Kasumi-1 (cell line): ENCODE data around the gene SAPCD1.

Experiments used
- DNase-seq, 2 experiments: peaks; one replicate each; lab custom pipeline; 2025; lab: John Stamatoyannopoulos, UW

Gene SAPCD1

DNA sequence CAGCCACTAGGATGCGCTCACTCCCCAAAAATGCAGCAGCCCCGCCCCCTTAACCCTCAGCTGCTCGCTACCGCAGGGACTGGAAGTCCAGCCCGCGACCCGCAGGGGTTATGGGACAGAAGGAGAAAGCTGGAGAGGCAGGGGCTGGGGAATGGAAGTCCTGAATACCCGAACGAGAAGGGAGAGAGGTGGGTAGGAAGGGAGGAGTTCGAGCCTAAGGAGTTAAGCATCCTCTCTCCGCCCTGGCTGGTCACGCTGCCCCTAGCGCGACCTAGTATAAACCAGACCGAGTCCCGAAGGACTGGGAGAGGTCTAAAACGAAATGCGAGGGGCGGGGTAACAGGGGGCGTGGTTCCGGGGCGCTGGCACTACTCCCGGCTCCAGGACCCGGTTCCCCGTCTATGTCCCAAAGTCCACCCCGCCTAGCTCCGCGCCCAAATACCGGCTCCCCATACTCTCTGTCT is 32.9 kb upstream of the SAPCD1 start:
- DNase-seq = peak; percentile 78 to 82

DNA sequence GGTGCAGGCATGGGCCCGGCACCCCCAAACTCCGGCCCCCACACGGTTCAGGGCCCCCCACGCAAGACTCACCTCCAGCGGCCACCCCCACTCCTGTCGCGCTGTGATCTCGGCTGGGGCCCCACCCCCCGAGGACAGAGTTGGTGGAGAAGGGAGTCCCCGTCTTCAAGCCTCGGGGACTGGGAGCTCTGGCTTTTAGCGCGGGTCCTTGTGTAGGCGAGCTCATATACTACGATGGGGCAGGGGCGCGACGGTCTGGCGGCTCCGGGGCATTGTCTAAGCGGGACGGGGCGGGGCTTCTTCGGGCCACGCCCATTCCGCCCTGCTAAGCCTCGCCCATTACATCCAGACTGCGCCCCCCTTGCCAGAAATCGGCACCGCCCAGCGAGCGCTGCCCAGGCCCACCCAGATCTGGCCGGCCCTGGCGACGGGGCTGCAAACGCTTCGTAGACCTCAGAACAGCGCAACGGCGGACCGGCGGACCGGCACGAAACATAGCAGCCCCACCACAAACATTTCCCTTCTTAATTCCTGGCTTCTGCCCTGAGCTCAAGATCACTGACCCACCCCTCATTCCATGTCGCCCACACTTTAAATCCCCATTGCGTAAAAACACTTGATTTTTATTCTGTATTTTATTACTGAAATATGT is 32.4 kb upstream of the SAPCD1 start:
- peak; percentile 67 to 73 for DNase-seq

DNA sequence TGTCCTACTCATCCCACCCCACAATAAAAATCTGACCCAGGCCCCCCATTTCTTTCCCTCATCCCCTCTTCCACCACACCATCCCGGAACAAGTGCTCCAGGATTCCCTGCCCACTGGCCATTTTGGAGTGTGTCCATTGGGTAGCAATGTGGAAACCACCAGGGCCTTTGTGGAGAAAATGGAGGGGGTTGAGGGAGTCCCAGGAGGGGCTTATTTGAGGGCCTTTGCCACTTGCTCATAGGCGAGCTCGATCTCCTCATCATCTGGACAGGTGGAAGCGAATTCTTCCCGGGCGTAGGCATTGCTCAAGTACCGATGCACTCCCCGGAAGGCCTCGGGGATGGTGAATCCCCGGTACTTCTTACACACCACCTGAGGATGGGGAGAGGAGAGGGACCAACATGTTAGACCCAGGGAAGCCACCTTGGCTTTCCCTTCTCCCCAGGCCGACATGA is 31.8 kb upstream of the SAPCD1 start:
- no peak for DNase-seq

DNA sequence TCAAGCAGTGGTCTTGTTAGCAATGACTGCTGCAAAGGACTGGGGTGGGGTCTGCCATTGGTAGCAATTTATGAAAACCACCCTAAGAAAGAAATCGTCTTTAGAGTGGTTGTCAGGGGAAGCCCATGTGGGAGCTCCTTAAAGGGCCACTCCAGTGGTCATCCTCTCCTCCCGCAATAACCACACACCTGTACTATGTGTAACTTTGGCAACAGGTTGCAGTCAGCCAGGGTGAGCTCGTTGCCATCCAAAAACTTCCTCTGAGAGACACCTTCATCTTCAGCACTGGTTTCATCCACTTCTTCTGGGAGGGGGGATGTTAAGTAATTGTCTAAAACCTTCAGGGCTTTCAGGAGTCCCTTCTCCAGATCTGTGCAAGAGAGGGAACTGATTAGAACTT is 30.4 kb upstream of the SAPCD1 start:
- DNase-seq = no peak

DNA sequence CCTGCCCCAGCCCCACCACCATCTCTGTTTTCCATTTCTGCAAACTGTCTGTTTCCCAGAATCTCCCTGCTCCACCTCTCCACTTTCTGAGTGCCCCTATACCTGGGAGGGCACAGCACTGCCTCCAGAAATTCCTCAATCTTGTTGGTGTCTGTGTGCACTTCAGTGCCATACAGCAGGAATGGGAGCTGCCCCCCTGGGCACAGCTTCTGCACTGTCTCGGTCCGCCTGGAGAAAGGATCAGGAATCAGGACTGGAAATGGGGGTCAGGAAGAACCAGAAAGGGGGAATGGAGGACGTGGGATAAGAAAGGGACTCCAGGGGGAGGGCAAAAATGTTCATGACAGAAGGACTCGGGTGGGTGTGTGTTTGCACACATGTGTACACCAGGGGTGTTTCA is 28.7 kb upstream of the SAPCD1 start:
- DNase-seq = no peak

DNA sequence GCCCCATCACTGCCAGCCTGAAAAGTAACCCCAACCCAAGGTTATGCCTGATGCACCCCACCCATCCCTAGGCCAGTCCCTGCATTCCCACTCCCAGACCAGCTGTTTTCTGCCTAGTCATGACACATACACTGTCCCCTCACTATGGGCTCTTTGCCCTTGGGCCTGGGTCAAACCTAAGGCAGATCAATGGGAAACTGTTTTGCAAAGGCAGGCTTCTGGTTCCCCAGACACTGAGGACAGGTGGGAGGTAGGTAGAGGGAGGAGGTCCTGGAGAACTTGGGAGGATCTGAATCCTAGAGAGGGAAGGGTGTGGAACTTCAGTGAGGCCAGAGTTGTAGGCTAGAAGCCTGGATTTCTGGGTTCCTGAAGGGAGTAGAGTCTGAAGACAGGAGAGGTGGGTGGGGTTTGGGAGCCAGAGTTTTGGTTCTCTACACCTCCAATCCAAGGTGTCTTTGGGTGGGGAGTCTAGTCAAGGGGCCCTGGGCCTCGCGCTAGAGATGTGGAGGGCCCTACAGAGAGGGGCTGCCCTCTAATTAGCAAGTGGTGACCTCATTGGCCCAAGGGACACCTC is 28.1 kb upstream of the SAPCD1 start:
- DNase-seq = no peak

DNA sequence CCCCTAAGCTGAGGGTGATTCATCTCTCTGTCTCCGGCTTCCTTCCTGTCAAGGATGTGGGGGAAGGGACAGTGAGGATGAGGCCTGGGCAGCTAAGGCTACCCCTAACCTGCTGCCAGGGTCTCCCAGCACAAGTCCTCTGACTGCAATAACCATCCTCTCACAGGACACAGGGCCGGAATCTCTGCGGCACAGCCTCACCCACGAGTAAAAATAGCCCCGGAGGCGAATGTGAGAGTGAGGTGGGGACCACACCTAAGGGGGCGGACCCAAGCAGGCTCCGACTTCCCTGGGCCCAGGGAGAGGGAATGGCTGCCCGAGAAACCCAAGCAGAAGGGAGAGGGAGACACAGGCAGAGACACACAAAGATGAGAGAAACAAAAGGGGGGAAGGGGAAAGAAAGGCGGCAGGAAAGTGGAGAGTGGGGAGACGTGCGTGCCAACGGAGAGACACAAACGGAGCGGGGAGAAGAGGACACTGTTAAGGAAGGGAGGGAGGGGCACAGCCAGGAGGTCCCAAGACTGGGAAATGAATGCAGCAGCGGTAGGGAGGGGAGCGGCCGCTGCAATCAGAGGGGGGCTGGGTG is 27.5 kb upstream of the SAPCD1 start:
- peak; percentile 74 to 78 for DNase-seq

DNA sequence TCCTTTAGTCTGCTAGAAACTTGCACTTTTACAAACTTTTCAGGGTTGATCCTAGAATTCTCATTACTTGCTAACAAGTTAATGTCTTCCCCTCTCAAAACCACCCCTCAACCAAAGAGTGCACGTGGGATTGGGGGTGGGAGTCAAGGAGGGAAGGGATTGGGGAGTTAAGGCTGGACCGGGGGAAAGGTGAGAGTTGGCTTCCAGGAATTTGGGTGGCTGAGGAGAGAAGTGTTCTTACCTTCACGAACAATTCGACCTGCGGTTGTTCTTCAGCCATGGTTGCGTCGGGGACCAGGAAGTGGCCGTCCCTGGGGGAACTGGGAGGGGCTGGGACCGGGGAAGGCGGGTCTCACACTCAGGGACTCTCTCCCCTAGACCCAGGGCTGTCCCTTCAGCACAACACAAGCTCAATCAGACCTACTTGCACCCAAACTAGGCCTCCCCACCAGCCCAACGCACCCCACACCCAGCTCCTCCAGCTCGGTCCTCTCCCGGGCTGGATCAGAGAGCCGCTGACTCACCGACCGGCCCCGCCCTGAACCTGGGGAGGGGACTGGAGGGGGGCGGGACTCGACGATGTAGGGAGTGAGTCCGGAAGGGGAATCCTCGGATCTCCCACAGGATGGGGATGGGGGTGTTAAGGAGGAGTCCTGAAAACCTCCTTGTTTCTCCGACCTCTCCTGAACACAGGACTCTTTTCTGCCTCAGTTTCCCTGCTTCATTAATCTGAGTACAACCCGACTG is 26.3 kb upstream of the SAPCD1 start, which contains the start of gene CLIC1:
Gene CLIC1, minus strand, starts transcription at position 510 of the 747 bp plus-strand sequence. Its CDS starts 230 bp downstream, at position 280.
- DNase-seq = peak; percentile 92 to 96

DNA sequence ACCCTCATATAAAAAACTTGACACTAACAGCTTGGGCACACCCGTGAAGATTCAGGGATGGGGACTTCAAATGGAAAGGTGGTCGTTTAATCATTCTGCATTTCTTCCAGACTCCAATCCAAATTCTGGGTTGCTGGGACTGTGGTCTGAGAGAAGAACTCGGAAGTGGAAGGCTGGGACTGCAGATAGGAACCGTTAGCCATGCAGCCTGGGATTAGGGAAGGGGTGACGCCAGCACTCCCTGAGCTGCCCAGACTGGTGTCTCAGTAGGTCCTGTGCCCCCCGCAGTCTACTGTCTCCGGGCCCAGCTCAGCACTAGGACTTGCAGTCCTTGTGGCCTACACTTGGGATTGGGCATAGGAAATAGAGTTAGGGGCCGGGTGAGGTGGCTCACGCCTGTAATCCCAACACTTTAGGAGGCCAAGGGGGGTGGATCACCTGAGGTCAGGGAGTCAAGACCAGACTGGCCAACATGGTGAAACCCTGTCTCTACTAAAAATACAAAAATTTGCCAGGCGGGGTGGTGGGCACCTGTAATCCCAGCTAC is 25.6 kb upstream of the SAPCD1 start:
- peak in 1 of 2 experiments; percentile 16 for DNase-seq

DNA sequence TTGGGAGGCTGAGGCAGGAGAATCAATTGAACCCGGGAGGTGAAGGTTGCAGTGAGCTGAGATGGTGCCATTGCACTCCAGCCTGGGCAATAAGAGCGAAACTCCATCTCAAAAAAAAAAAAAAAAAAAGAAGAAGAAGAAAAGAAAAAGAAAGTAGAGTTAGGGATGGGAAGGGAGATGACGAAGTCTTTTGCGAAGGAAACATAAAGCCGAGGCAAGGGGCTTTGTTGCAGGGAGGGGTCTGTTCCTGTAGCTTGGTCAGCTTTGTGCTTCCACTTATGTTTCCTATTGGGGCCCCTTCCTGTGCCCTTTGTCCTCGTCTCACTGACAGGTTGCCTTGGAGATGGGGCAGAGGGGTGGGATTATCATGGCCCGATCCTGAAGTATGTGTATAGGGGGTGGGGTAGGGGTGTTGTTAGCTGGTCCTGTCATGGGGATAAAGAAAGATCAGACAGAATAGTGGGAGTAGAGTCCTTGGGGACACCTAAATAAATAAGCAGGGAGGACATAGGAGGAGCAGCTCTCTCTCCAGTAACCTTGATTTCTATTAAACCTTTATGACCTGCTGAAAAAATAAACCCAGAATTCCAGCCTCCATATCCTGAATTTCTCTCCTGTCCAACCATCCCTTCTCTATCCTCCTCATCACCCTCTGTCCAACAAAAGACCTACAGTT is 25.0 kb upstream of the SAPCD1 start:
- DNase-seq = peak; percentile 64 to 80

DNA sequence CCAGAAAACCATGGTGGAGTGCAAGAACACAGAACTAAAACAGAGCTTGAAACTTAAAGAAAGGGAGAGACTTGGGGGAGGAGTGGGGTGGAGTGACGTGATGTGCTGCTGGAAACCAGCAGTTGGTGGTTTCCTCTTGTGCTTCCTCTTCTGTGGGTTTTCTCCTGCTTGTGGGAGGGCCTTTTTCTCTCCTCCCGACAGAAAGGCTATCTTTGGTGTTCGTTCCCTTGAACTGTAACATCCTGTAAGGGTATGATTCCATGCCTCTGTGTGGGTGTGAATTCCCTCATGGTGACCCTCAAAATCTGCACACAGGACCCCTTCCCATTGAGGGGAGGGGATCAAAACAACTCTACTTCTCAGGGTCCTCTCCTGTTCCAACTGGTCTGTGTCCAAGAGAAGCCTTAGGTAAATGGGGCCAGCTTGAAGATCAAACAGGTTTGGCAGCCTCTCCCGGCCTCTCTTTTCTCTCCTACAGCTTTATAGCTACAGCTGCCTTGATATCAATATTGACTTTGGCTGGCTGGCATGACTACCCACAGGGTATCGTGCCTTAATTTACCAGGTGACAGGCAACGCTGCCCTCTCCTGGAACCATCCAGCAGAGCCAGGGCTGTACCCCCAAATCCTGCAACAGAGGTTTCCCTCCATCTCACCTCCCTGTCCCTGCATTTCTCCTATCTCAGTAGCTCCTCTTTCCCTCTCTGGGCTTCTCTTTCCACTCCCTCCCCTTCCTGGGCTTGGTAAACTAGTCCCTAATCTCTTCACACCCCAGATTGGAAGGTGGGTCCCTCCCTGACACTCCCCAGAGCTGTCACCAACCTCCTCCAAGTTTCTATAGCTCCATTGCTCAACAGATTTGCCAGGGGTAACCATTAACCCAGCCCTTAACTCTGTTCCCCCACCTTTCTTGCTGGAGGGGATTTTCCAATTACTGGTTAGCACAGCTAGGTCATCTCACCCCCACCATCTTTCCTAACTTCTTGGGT is 24.2 kb upstream of the SAPCD1 start:
- DNase-seq = peak; percentile 99

DNA sequence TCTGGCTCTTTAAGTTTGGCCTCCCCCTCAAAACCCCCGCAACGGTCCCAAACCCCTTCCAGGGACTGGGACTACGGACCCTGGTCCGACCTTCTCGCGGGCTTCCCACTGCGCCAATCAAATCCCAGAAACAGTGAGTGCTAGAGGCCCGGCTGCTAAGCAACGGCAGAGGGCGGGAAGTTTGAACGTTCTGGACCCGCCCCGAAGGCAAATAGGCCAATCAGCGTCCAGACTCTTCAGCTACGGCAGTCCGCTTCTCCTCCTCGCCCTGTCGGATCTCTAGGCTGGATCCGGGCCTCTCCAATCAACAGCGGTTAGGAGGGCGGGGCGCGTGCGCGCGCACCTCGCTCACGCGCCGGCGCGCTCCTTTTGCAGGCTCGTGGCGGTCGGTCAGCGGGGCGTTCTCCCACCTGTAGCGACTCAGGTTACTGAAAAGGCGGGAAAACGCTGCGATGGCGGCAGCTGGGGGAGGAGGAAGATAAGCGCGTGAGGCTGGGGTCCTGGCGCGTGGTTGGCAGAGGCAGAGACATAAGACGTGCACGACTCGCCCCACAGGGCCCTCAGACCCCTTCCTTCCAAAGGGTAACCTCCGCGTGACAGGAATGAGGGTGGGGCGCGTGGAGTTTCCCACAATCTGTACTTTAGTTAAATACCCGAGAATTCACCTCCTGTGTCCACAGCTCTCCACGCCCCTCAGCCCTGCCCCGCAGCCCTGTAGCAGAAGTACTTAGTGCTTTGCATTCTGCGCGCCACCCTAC is 22.6 kb upstream of the SAPCD1 start, which contains the start of gene MSH5:
Gene MSH5, plus strand, starts transcription at position 367 of the 758 bp plus-strand sequence. CDS start 462 bp downstream, outside the sequence.
- DNase-seq = peak; percentile 99

DNA sequence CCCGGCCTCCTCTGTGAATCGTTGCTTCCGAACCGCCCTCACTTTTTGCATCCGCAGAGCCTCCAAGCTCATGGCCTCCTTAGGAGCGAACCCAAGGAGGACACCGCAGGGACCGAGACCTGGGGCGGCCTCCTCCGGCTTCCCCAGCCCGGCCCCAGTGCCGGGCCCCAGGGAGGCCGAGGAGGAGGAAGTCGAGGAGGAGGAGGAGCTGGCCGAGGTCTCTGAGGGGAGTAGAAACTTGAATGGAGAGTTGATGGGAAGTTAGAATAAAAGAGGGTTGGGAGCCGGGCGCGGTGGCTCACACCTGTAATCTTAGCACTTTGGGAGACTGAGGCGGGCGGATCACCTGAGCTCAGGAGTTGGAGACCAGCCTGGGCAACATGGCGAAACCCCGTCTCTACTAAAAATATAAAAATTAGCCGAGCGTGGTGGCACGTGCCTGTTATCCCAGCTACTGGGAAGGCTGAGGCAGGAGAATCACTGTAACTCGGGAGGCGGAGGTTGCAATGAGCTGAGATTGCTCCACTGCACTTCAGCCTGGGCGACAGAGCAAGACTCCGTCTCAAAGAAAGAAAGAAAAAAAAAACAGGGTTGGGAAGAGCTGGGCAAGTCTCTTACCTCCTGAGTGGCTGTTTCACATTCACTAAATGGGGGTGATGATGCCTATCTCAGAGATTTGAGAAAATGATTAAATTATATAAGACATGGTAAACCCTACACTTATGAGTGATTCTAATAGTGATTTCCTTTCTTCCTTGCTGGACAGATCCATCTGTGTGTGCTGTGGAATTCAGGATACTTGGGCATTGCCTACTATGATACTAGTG is 21.8 kb upstream of the SAPCD1 start:
- peak; percentile 56 to 69 for DNase-seq

DNA sequence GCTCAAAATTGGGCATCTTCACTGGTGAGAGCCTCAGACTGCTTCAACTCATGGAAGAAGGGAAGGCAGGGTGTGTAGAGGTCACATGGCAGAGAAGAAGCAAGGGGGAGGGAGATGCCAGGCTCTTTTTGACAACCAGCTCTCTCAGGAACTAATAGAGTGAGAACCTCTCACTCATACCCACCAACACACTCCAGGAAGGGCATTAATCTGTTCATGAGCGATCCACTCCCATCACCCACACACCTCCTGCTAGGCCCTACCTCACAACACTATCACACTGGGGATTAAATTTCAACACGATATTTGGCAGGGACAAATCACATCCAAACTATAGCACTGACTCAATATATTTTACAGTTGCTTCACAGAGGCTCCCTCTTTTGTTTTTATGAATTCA is 20.6 kb upstream of the SAPCD1 start:
- no peak for DNase-seq

DNA sequence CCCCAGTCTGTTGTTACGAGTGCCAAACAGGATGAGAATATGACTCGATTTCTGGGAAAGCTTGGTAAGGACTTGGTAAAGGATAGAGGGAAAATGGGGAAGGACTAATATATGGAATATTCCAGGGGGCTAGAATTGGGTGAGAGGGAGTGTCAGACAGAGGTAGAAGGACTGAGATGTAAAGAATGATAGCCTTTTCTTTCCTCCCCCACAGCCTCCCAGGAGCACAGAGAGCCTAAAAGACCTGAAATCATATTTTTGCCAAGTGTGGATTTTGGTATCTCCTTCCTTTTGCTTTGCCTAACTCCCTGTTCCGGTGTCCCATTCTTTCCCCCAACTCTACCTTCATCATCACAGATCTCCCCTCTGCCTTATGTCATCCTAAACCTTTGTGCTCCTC is 19.6 kb upstream of the SAPCD1 start:
- DNase-seq = no peak

DNA sequence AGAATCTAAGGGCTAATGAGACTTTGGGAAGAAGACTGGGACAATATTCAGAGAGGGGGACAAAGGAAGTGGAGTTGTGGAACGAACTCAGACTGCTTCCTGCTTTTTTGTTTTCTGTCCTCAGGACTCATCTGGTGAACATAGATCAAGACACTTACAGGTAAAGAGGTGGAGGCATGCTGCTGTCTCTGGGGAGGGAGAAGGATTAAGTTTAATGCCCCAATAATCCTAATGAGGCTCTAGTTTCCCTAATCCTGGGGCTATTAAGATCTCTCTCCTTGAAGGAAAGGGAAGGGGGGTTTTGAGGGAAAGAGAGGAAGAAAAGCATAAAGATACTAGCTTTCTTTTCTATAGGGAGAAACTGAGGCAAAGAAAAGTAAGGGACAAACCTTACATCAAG is 18.0 kb upstream of the SAPCD1 start:
- no peak for DNase-seq

DNA sequence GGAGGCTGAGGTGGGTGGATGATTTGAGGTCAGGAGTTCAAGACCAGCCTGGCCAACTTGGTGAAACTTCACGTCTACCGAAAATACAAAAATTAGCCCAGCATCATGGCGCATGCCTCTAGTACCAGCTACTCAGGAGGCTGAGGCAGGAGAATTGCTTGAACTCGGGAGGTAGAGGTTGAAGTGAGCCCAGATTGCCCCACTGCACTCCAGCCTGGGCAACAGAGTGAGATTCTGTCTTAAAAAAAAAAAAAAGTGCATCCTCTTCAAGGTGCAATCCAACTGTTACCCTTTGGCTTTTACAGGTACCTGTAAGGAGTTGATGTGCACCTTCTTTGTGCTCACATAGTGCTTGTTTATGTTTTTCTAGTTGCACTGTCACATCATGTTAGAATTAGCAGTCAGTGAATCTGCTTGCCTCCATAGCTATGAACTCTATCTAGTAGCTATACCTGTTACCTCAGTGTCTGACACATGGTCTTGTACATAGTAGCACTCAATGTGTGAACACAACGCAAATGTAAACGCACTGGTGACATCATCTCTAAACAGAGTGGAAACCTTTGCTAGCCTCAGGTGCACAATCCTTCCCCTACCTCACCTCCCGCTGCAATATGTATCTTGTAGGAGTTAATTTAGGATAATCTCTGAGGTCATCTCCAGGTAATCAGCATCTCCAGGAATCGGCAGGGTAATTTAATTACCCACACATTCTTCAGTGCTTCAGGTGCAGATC is 13.0 kb upstream of the SAPCD1 start:
- no peak for DNase-seq
